ENCODE results near the gene AKAIN1. TPM values are rescaled to one million over a fixed set of nuclear protein-coding genes. Genes with fewer than 3 reads are reported as not detected.

Gene AKAIN1
- total RNA-seq, 1 experiment from 2014 or later = not detected

- Histone ChIP-seq H3K4me1 (ENCODE audit: control insufficient read depth, insufficient read depth, low read length) (no peaks in the 10 kb centered on the region), H3K9me3 (ENCODE audit: control insufficient read depth, insufficient read depth, low read depth, low read length) (no peaks in the 10 kb centered on the region), H3K27me3 (ENCODE audit: control insufficient read depth, insufficient read depth, low read length) (no peaks in the 10 kb centered on the region), H3K36me3 (ENCODE audit: control insufficient read depth, insufficient read depth, low read length) (no peaks in the 10 kb centered on the region), H3K4me3 (ENCODE audit: low read depth in 2 of 2, low read length in 2 of 2) (no peak overlapping the region), H3K27ac (ENCODE audit: low read length) (no peak overlapping the region)
- BruUV-seq (replicated peaks) = no TSS peak
- in situ Hi-C loops (cut with HindIII; ENCODE audit: low pct_unique_long_range_greater_than_20kb, low sequenced_read_pairs) (no loop called here), intact Hi-C loops (cut with micrococcal nuclease; ENCODE audit: unreplicated experiment) (no loop called here)
- CTCF ChIA-PET = no interaction called here
- DNase-seq (ENCODE audit: low read depth, low spot score) (no peak), ATAC-seq (no peak)
- TF ChIP-seq TCF7L2 (IDR thresholded peaks at IDR 0.05; ENCODE audit: low read depth, low read length) = no peak
- TF ChIP-seq CTCF (IDR thresholded peaks at IDR 0.05) = no peak
- TF ChIP-seq, protein P1, sequence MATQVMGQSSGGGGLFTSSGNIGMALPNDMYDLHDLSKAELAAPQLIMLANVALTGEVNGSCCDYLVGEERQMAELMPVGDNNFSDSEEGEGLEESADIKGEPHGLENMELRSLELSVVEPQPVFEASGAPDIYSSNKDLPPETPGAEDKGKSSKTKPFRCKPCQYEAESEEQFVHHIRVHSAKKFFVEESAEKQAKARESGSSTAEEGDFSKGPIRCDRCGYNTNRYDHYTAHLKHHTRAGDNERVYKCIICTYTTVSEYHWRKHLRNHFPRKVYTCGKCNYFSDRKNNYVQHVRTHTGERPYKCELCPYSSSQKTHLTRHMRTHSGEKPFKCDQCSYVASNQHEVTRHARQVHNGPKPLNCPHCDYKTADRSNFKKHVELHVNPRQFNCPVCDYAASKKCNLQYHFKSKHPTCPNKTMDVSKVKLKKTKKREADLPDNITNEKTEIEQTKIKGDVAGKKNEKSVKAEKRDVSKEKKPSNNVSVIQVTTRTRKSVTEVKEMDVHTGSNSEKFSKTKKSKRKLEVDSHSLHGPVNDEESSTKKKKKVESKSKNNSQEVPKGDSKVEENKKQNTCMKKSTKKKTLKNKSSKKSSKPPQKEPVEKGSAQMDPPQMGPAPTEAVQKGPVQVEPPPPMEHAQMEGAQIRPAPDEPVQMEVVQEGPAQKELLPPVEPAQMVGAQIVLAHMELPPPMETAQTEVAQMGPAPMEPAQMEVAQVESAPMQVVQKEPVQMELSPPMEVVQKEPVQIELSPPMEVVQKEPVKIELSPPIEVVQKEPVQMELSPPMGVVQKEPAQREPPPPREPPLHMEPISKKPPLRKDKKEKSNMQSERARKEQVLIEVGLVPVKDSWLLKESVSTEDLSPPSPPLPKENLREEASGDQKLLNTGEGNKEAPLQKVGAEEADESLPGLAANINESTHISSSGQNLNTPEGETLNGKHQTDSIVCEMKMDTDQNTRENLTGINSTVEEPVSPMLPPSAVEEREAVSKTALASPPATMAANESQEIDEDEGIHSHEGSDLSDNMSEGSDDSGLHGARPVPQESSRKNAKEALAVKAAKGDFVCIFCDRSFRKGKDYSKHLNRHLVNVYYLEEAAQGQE (IDR thresholded peaks at IDR 0.05; ENCODE audit: insufficient read depth in 1 of 2, low read depth in 2 of 2, low read length in 1 of 2) = no peak
- TF ChIP-seq POLR2AphosphoS5 (IDR thresholded peaks at IDR 0.05; ENCODE audit: low read depth, low read length) = no peak
- no peak for TF ChIP-seq SIN3A (IDR thresholded peaks at IDR 0.05; ENCODE audit: borderline replicate concordance, insufficient read depth, low read depth, low read length)
- POLR2A ChIA-PET = no interaction called here
Observed at GRCh38 chr18:5093902-5094301, 103.2 kb downstream of the AKAIN1 start.

Other genes starting within 250 kb of the AKAIN1 start
- 12.6 TPM for gene ZBTB14, start 98.5 kb upstream of the AKAIN1 start, total RNA-seq (2021; ENCODE audit: unreplicated experiment)